Smooth muscle cell (in vitro differentiated cells): ENCODE measurements around the gene CCDC138. TPM values are rescaled to one million over a fixed set of nuclear protein-coding genes. Genes with fewer than 3 reads are reported as not detected.

ENCODE experiments used
- DNase-seq: peaks from one replicate; lab custom pipeline; 2025; ENCODE audit not compliant: unreplicated experiment; lab: John Stamatoyannopoulos, UW
- H2AFZ ChIP-seq: fragments of 200-600 bp; sonication (generic); 2 replicates; pipeline ENCODE4 v1.6.0; 2016; ENCODE audit warnings: antibody characterized with exemption, low read depth, mild to moderate bottlenecking
- H3F3A ChIP-seq: fragments of 200-600 bp; sonication (generic); 2 replicates; pipeline ENCODE4 v1.6.0; 2017; ENCODE audit warnings: antibody characterized with exemption, low read depth
- H3K27ac ChIP-seq: fragments of 200-600 bp; sonication (generic); 2 replicates; pipeline ENCODE4 v1.5.1; 2016; ENCODE audit warnings: low read depth, mild to moderate bottlenecking
- H3K27me3 ChIP-seq: fragments of 200-600 bp; sonication (generic); 2 replicates; pipeline ENCODE4 v1.6.1; 2016; ENCODE audit warnings: low read depth, mild to moderate bottlenecking
- H3K36me3 ChIP-seq: fragments of 200-600 bp; sonication (generic); 2 replicates; pipeline ENCODE4 v1.5.1; 2016; ENCODE audit warnings: low read depth
- H3K4me1 ChIP-seq: fragments of 200-600 bp; sonication (generic); 2 replicates; pipeline ENCODE4 v1.5.1; 2016; ENCODE audit warnings: low read depth
- H3K4me2 ChIP-seq: fragments of 200-600 bp; sonication (generic); 2 replicates; pipeline ENCODE4 v1.6.0; 2016; ENCODE audit warnings: mild to moderate bottlenecking
- H3K4me3 ChIP-seq: fragments of 200-600 bp; sonication (generic); 2 replicates; pipeline ENCODE4 v1.5.1; 2016; ENCODE audit warnings: mild to moderate bottlenecking
- H3K79me2 ChIP-seq: fragments of 200-600 bp; sonication (generic); 2 replicates; pipeline ENCODE4 v1.6.0; 2016; ENCODE audit warnings: low read depth, mild to moderate bottlenecking
- H3K9ac ChIP-seq: fragments of 200-600 bp; sonication (generic); 2 replicates; pipeline ENCODE4 v1.6.0; 2016; ENCODE audit warnings: low read depth
- H3K9me3 ChIP-seq: fragments of 200-600 bp; sonication (generic); replicated peaks from 2 replicates; pipeline ENCODE4 v1.5.1; 2016; ENCODE audit warnings: low read depth
- H4K20me1 ChIP-seq: fragments of 200-600 bp; sonication (generic); 2 replicates; pipeline ENCODE4 v1.6.0; 2016; ENCODE audit warnings: low read depth
- CTCF ChIP-seq: fragments of 200-600 bp; sonication (generic); IDR thresholded peaks from 2 replicates; pipeline ENCODE4 v1.5.1; 2017; ENCODE audit warnings: borderline replicate concordance, mild to moderate bottlenecking, antibody characterized with exemption; ENCODE audit not compliant: insufficient read depth, poor library complexity, severe bottlenecking
- WGBS: methylation state at CpG from one replicate; pipeline ENCODE4 v1.1.7; 2016; ENCODE audit warnings: low lambda C conversion rate; 5-methylcytosine and 5-hydroxymethylcytosine counted together
- polyA plus RNA-seq: library from polyadenylated mRNA; unstranded; fragments of >200 nt; fragmentation: Nextera tagmentation; extraction: Ambion mirVana; gene quantifications from 2 replicates; pipeline ENCODE4 v1.2.1, GENCODE V29; 2016
- total RNA-seq: library from RNA; depleted of rRNA; stranded (reverse); fragments of >200 nt; gene quantifications from 2 replicates; pipeline ENCODE4 v1.2.3, GENCODE V29; 2014

Gene CCDC138
- total and polyA plus RNA-seq, 2 experiments from 2014 or later, result 2.7 to 5.9 TPM

- H3K27ac ChIP-seq, result no peak overlapping the region
- DNase-seq, result no peak
- 87% methylated on average over 14 of the region's 14 CpGs for WGBS
Observed at GRCh38 chr2:108918941-108919341, 132.4 kb downstream of the CCDC138 start.

GRCh38 chr2:108919571-108920373 is 133.2 kb downstream of the CCDC138 start:
- Histone ChIP-seq H3K36me3 (no peaks in the 10 kb centered on the region), H3K4me3 (no peak overlapping the region), H3K9me3 (no peaks in the 10 kb centered on the region), H3K27ac (no peak overlapping the region), H2AFZ (no peak overlapping the region), H3F3A (no peaks in the 10 kb centered on the region), H3K27me3 (no peaks in the 10 kb centered on the region), H3K4me1 (peaks cover 5% of the 10 kb centered on the region), H3K79me2 (no peaks in the 10 kb centered on the region), H3K9ac (no peak overlapping the region), H3K4me2 (no peak overlapping the region), H4K20me1 (no peaks in the 10 kb centered on the region)
- 95% methylated on average over 19 of the region's 19 CpGs for WGBS
- no peak for DNase-seq
- no peak for TF ChIP-seq CTCF

More at GRCh38 chr2:108918941-108919341, 132.4 kb downstream of the CCDC138 start:
- no peak overlapping the region for H3K4me2 ChIP-seq
- H3K27me3 ChIP-seq, result no peaks in the 10 kb centered on the region
- H3K9me3 ChIP-seq, result no peaks in the 10 kb centered on the region
- H4K20me1 ChIP-seq, result no peaks in the 10 kb centered on the region
- TF ChIP-seq CTCF, result no peak
- H3K4me1 ChIP-seq, result peaks cover 5% of the 10 kb centered on the region
- no peaks in the 10 kb centered on the region for H3F3A ChIP-seq
- H2AFZ ChIP-seq, result no peak overlapping the region
- H3K79me2 ChIP-seq, result no peaks in the 10 kb centered on the region
- H3K9ac ChIP-seq, result no peak overlapping the region
- no peak overlapping the region for H3K4me3 ChIP-seq
- no peaks in the 10 kb centered on the region for H3K36me3 ChIP-seq

- Histone ChIP-seq H3K27me3 (no peaks in the 10 kb centered on the region), H3K9ac (no peak overlapping the region), H3K79me2 (no peaks in the 10 kb centered on the region), H3F3A (no peaks in the 10 kb centered on the region), H3K27ac (no peak overlapping the region), H4K20me1 (no peaks in the 10 kb centered on the region), H3K4me2 (no peak overlapping the region), H3K4me3 (no peak overlapping the region), H3K36me3 (no peaks in the 10 kb centered on the region), H2AFZ (no peak overlapping the region), H3K9me3 (no peaks in the 10 kb centered on the region), H3K4me1 (peaks cover 5% of the 10 kb centered on the region)
- WGBS, result 80% methylated on average over 7 of the region's 7 CpGs
- TF ChIP-seq CTCF, result no peak
- DNase-seq, result no peak
Observed at GRCh38 chr2:108920686-108921085, 134.1 kb downstream of the CCDC138 start.
